Measurements from ENCODE around the gene PHF21A. TPM values are rescaled to one million over a fixed set of nuclear protein-coding genes. Genes with fewer than 3 reads are reported as not detected.

PHF21A gene
- polyA plus RNA-seq, 1 experiment, result 29.0 TPM

DNA sequence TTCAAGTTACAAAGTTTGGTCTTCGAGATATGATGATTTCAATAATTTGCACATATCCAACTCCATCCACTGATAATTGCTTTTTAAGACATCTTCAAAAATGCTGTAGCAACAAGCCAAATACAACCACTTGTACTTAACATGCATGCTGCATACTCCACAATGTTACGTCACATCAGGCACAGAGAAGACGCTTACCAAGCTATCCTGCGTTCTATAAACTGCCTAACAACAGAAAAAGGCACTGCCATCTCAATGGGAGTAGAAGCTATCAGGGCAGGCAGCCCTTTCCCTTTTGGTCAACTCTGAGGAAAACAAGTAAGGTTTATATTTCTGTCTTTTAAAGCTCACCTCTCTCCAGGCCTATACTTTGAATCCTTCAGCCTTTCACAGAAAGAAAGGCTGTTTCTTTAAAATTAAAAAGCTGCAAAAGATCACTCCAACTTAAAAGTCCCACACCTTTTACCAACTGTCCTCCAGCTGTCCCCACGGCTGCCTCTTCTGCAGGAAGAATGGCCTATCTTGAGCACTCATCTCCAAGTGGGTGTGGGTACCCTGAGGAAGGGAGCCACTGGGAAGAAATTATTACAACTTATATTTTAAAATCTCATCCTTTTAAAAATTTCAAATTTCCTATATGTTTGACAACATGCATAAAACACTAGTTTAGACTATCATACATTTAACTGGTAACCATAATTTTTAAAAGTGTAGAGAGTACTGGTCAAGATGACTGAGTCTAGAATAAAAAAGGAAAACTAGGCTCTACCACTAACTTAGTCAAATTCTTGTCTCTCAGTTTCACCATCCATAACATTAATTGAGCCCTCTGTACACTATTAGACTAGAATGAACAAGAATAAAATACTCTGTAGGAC lies 14.5 kb downstream of the PHF21A start:
- no peak for DNase-seq (ENCODE audit: low read depth, low spot score)
- Histone ChIP-seq H3K27me3 (ENCODE audit: control insufficient read depth, insufficient read depth, low read length) (no peaks in the 10 kb centered on the region), H3K27ac (ENCODE audit: low read depth, low read length) (no peak overlapping the region), H3K9me3 (ENCODE audit: control insufficient read depth, insufficient read depth, low read length) (no peaks in the 10 kb centered on the region), H3K4me3 (ENCODE audit: low read depth, low read length) (no peak overlapping the region)
- ChIA-PET CTCF (interaction anchor here (0.6 kb wide), 1 partner anchor 69 kb away, joined by 3 read pairs; no protein-coding TSS in a partner anchor), POLR2A (no interaction called here)
- TF ChIP-seq CTCF (IDR thresholded peaks at IDR 0.05; ENCODE audit: low read depth, low read length), result no peak

DNA sequence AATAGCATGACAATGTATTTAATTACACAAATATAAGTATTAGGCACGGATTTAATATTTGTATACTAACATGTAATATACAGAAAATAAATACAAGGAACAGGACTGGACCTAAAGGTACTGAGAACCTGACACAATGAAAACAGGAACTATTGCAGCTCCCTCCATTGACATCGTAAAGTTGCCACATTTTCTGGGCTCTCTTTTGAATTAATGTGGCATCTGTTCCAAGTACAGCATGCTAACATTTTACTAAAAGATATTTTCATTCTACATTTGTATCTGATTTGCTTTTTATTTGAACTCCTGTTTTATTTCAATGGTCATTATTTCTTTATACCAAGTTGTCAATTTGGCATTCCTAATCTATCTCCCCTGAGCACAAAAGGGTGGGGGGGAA lies 15.3 kb downstream of the PHF21A start:
- H3K27me3 ChIP-seq (ENCODE audit: control insufficient read depth, insufficient read depth, low read length), result no peaks in the 10 kb centered on the region
- ChIA-PET CTCF (no interaction called here), POLR2A (no interaction called here)
- H3K9me3 ChIP-seq (ENCODE audit: control insufficient read depth, insufficient read depth, low read length), result no peaks in the 10 kb centered on the region
- no peak overlapping the region for H3K4me3 ChIP-seq (ENCODE audit: low read depth, low read length)
- TF ChIP-seq CTCF (IDR thresholded peaks at IDR 0.05; ENCODE audit: low read depth, low read length), result no peak
- H3K27ac ChIP-seq (ENCODE audit: low read depth, low read length), result no peak overlapping the region
- DNase-seq (ENCODE audit: low read depth, low spot score), result no peak

DNA sequence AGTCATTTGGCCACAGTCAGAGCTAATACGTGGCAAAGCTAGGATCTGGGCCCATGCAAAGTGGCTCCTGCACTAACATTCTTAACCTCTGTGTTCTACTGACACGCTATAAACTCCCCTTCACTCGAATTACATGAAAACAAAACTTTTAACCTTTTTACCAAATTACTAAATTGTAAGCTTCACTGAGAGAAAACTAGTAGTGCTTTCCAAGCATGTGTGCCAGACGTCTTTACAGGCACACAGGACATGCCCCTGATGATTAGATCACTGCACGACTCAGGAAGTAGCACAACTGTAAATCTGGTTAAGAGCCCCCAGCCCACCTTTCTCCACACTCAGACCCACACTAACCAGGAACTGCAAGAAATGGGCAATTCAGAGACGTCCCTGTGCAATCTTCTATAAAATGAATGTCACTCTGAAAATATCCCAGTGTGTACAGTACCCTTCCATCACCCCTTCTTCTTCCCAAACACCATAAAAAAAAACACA lies 16.1 kb downstream of the PHF21A start:
- ChIA-PET CTCF (interaction anchor here (0.6 kb wide), 1 partner anchor 204 kb away, joined by 3 read pairs; no protein-coding TSS in a partner anchor), POLR2A (no interaction called here)
- no peak for TF ChIP-seq CTCF (IDR thresholded peaks at IDR 0.05; ENCODE audit: low read depth, low read length)
- DNase-seq (ENCODE audit: low read depth, low spot score), result no peak
- Histone ChIP-seq H3K4me3 (ENCODE audit: low read depth, low read length) (no peak overlapping the region), H3K27ac (ENCODE audit: low read depth, low read length) (no peak overlapping the region), H3K27me3 (ENCODE audit: control insufficient read depth, insufficient read depth, low read length) (no peaks in the 10 kb centered on the region), H3K9me3 (ENCODE audit: control insufficient read depth, insufficient read depth, low read length) (no peaks in the 10 kb centered on the region)

- no peaks in the 10 kb centered on the region for H3K27me3 ChIP-seq (ENCODE audit: control insufficient read depth, insufficient read depth, low read length)
- POLR2A ChIA-PET, result interaction anchor here (0.6 kb wide), 1 partner anchor 418 kb away, joined by 3 read pairs; no protein-coding TSS in a partner anchor
- H3K9me3 ChIP-seq (ENCODE audit: control insufficient read depth, insufficient read depth, low read length), result no peaks in the 10 kb centered on the region
- H3K27ac ChIP-seq (ENCODE audit: low read depth, low read length), result no peak overlapping the region
- CTCF ChIA-PET, result interaction anchor here (1.9 kb wide), 1 partner anchor 138 kb away, joined by 6 read pairs; no protein-coding TSS in a partner anchor
- no peak for TF ChIP-seq CTCF (IDR thresholded peaks at IDR 0.05; ENCODE audit: low read depth, low read length)
- H3K4me3 ChIP-seq (ENCODE audit: low read depth, low read length), result no peak overlapping the region
- no peak for DNase-seq (ENCODE audit: low read depth, low spot score)
Measured at GRCh38 chr11:46102843-46103242, 18.4 kb downstream of the PHF21A start.

DNA sequence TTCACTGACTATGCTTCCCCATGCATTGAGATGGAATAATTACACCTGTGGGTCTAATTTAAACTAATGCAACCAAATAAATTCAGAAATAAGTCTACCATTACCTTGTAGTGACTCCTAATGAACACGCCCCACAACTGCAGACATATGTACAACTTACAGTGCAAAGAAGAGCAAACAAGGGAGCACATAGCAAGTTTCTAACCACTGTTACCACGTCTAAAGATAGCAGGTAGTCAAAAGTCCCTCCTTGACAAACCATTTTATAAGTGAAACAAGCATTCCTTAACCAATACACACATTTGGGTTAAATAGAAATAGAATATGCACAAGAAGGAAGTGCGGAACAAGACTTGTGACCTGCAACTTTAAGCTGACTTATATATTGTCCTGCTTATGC lies 20.6 kb downstream of the PHF21A start:
- TF ChIP-seq CTCF (IDR thresholded peaks at IDR 0.05; ENCODE audit: low read depth, low read length), result no peak
- H3K27me3 ChIP-seq (ENCODE audit: control insufficient read depth, insufficient read depth, low read length), result no peaks in the 10 kb centered on the region
- CTCF ChIA-PET, result interaction anchor here (1.5 kb wide), 1 partner anchor 94 kb away, joined by 4 read pairs; no protein-coding TSS in a partner anchor
- H3K27ac ChIP-seq (ENCODE audit: low read depth, low read length), result no peak overlapping the region
- POLR2A ChIA-PET, result no interaction called here
- DNase-seq (ENCODE audit: low read depth, low spot score), result no peak
- H3K9me3 ChIP-seq (ENCODE audit: control insufficient read depth, insufficient read depth, low read length), result no peaks in the 10 kb centered on the region
- H3K4me3 ChIP-seq (ENCODE audit: low read depth, low read length), result no peak overlapping the region
